HG02970 (cell line): ENCODE results near the gene CROCC.

Source experiments
- ATAC-seq: cut with Tn5 transposase; IDR thresholded peaks from one replicate; pipeline ENCODE4 v1.9.1; 2021; ENCODE audit warnings: mild to moderate bottlenecking, moderate library complexity, moderate number of reproducible peaks; ENCODE audit not compliant: unreplicated experiment, low FRiP score

CROCC gene

GRCh38 chr1:16980473-16981268, 58.9 kb downstream of the CROCC start, which contains the start of gene MFAP2:
TSS of gene MFAP2 (minus strand) at chr1:16980620. CDS start at chr1:16978273, 2,347 bp downstream.
- no peak for ATAC-seq

GRCh38 chr1:16981269-16981849, 59.6 kb downstream of the CROCC start:
- no peak for ATAC-seq

- no peak for ATAC-seq
These were observed 61.2 kb downstream of the CROCC start for GRCh38 chr1:16982902-16983301.

- ATAC-seq = no peak
These were observed 61.9 kb downstream of the CROCC start for GRCh38 chr1:16983649-16984048.

GRCh38 chr1:16984717-16985116, 63.0 kb downstream of the CROCC start:
- no peak for ATAC-seq

GRCh38 chr1:16986113-16986512, 64.4 kb downstream of the CROCC start:
- no peak for ATAC-seq

GRCh38 chr1:16986560-16986959, 64.8 kb downstream of the CROCC start:
- no peak for ATAC-seq

- no peak for ATAC-seq
These were observed 65.2 kb downstream of the CROCC start for GRCh38 chr1:16986962-16987361.

- ATAC-seq = no peak
These were observed 66.5 kb downstream of the CROCC start for GRCh38 chr1:16988210-16988609.

- ATAC-seq = no peak
These were observed 68.1 kb downstream of the CROCC start for GRCh38 chr1:16989676-16990391.

- ATAC-seq = no peak
These were observed 69.8 kb downstream of the CROCC start for GRCh38 chr1:16991571-16991970.

- ATAC-seq = no peak
These were observed 70.4 kb downstream of the CROCC start for GRCh38 chr1:16992102-16992501.

- no peak for ATAC-seq
These were observed 70.9 kb downstream of the CROCC start for GRCh38 chr1:16992675-16993074.

- no peak for ATAC-seq
These were observed 71.8 kb downstream of the CROCC start for GRCh38 chr1:16993521-16994038.

GRCh38 chr1:16996845-16997244, 75.1 kb downstream of the CROCC start:
- ATAC-seq = no peak

GRCh38 chr1:16998589-16998988, 76.9 kb downstream of the CROCC start:
- no peak for ATAC-seq

- no peak for ATAC-seq
These were observed 78.1 kb downstream of the CROCC start for GRCh38 chr1:16999863-17000262.

GRCh38 chr1:17001760-17002523, 80.2 kb downstream of the CROCC start:
- ATAC-seq = no peak

- no peak for ATAC-seq
These were observed 80.8 kb downstream of the CROCC start for GRCh38 chr1:17002524-17002902.
